K562 (cell line): ENCODE measurements around the gene TRIO. TPM values are rescaled to one million over a fixed set of nuclear protein-coding genes. Genes with fewer than 3 reads are reported as not detected.

Source experiments
- ATAC-seq: fragments of 200-7000 bp; cut with Tn5 transposase; 3 replicates; pipeline ENCODE4 v1.9.1; 2020; ENCODE audit warnings: moderate library complexity
- BruUV-seq: library from RNA; stranded (reverse); fragments of 400-500 nt; replicated peaks from 2 replicates; lab custom pipeline; 2021; lab: Mats Ljungman, UMichigan
- CTCF ChIA-PET: fragments of 300-600 bp; formaldehyde crosslinking; extraction: SDS; loops from one replicate; lab custom pipeline; 2021; ENCODE audit warnings: low intra/inter-chr PET ratio; lab: Yijun Ruan, JAX
- POLR2A ChIA-PET: fragments of 300-600, 350-650 bp; sonication (Branson Sonifier 250); formaldehyde crosslinking; extraction: SDS; loops from one replicate; lab custom pipeline; 2021; ENCODE audit warnings: antibody characterized with exemption, inconsistent platforms; lab: Yijun Ruan, JAX
- DNase-seq, 4 experiments: peaks; one replicate each; pipeline versions ENCODE4 v3.0.0 to v3.0.0-alpha.2; 2011 to 2018; ENCODE audit warnings: low spot score in 3 of 4, mixed read lengths in 3 of 4; ENCODE audit errors: extremely low read depth in 1 of 4
- FAIRE-seq: peaks from 2 replicates; lab custom pipeline; 2011; peaks lifted over from hg19 to GRCh38; lab: Jason Lieb, UNC
- H2AFZ ChIP-seq: 2 replicates; pipeline ENCODE4 v1.6.0; 2011; ENCODE audit warnings: low read depth, low read length, control low read depth, inconsistent platforms
- H3K27ac ChIP-seq: fragments of 200-600 bp; 3 replicates; pipeline ENCODE4 v1.8.0; 2011; ENCODE audit warnings: low read depth, mild to moderate bottlenecking, control low read depth, inconsistent platforms, low read length, moderate library complexity, mixed read lengths; ENCODE audit errors: extremely low read depth
- H3K27me3 ChIP-seq, 2 experiments: fragments of 300-600 bp in 1 of 2; 2 replicates in 1 of 2; 3 replicates in 1 of 2; pipeline versions ENCODE4 v1.6.0 to v1.8.0; 2011; ENCODE audit warnings: inconsistent platforms in 2 of 2, low read length in 2 of 2, mild to moderate bottlenecking in 1 of 2, mixed read lengths in 1 of 2, moderate library complexity in 1 of 2; ENCODE audit not compliant: control insufficient read depth in 2 of 2, insufficient read depth in 2 of 2
- H3K36me3 ChIP-seq: fragments of 300-600 bp; 3 replicates; pipeline ENCODE4 v1.8.0; 2011; ENCODE audit warnings: mild to moderate bottlenecking, low read length, inconsistent platforms; ENCODE audit not compliant: control insufficient read depth, insufficient read depth
- H3K4me1 ChIP-seq, 2 experiments: fragments of 200-600 bp in 1 of 2; replicated peaks in 1 of 2; 2 replicates in 1 of 2; 3 replicates in 1 of 2; pipeline versions ENCODE4 v1.5.1 to v1.8.0; 2011; ENCODE audit warnings: inconsistent platforms in 2 of 2, low read length in 2 of 2, mild to moderate bottlenecking in 1 of 2, mixed read lengths in 1 of 2, moderate library complexity in 1 of 2; ENCODE audit not compliant: control insufficient read depth in 2 of 2, insufficient read depth in 2 of 2
- H3K4me2 ChIP-seq: 2 replicates; pipeline ENCODE4 v1.6.1; 2011; ENCODE audit warnings: low read length, control low read depth, inconsistent platforms, mixed read lengths; ENCODE audit not compliant: insufficient read depth
- H3K4me3 ChIP-seq: fragments of 200-600 bp; sonication (generic), shearing (Covaris generic); 2 replicates; pipeline ENCODE4 v1.5.1; 2016; ENCODE audit warnings: control low read depth, inconsistent platforms
- H3K79me2 ChIP-seq: fragments of 200-600 bp; 3 replicates; pipeline ENCODE4 v1.8.0; 2011; ENCODE audit warnings: low read length, inconsistent platforms; ENCODE audit not compliant: control insufficient read depth, insufficient read depth
- H3K9ac ChIP-seq, 2 experiments: 2 replicates each; pipeline versions ENCODE4 v1.6.0 to v1.6.1; 2011; ENCODE audit warnings: low read depth in 2 of 2, low read length in 2 of 2, control low read depth in 1 of 2, inconsistent platforms in 1 of 2, mild to moderate bottlenecking in 1 of 2, mixed read lengths in 1 of 2; ENCODE audit not compliant: insufficient read depth in 1 of 2
- H3K9me1 ChIP-seq: one replicate; pipeline ENCODE4 v1.6.0; 2011; ENCODE audit warnings: inconsistent platforms, mild to moderate bottlenecking, low read length, moderate library complexity; ENCODE audit not compliant: control insufficient read depth, insufficient read depth
- H3K9me3 ChIP-seq: replicated peaks from 2 replicates; pipeline ENCODE4 v1.5.1; 2011; ENCODE audit warnings: low read depth, low read length, inconsistent platforms; ENCODE audit not compliant: control insufficient read depth, insufficient read depth
- H4K20me1 ChIP-seq: replicated peaks from 2 replicates; pipeline ENCODE4 v1.6.1; 2011; ENCODE audit warnings: low read length, inconsistent platforms, mixed read lengths; ENCODE audit not compliant: control insufficient read depth, insufficient read depth
- CEBPG ChIP-seq, 3 experiments: fragments of 200-800 bp in 1 of 3; sonication (Bioruptor generic) in 1 of 3; sonication (generic) in 1 of 3; formaldehyde crosslinking in 1 of 3; IDR thresholded peaks in 2 of 3; conservative IDR thresholded peaks in 1 of 3; 2 replicates each; pipeline versions ENCODE4 v1.6.1 to v1.8.0; 2016 to 2022; ENCODE audit warnings: missing compliant biosample characterization in 2 of 3, missing genetic modification characterization in 2 of 3, mild to moderate bottlenecking in 1 of 3, missing genetic modification reagents in 1 of 3
- ETV5 ChIP-seq: sonication (generic); formaldehyde crosslinking; IDR thresholded peaks from 2 replicates; pipeline ENCODE4 v1.4.0; 2020; ENCODE audit warnings: low read depth, mild to moderate bottlenecking, missing genetic modification reagents
- TSHZ1 ChIP-seq: fragments of 250-450 bp; sonication (Bioruptor Pico); IDR thresholded peaks from 2 replicates; pipeline ENCODE4 v1.4.0; 2020; ENCODE audit warnings: mild to moderate bottlenecking, moderate library complexity
- WGBS: fragments of 100-300 bp; shearing (Covaris generic); methylation state at CpG from one replicate; pipeline ENCODE4 v1.1.6; 2016; ENCODE audit warnings: low coverage, mixed read lengths; ENCODE audit not compliant: insufficient coverage; ENCODE audit errors: missing lambda C conversion rate; 5-methylcytosine and 5-hydroxymethylcytosine counted together
- in situ Hi-C: fragments of 300-500 bp; cut with MboI; formaldehyde crosslinking; loops from 4 replicates; pipeline ENCODE4 v1.15.0; 2018; ENCODE audit warnings: inconsistent platforms, mixed read lengths
- intact Hi-C: fragments of 100-400 bp; cut with micrococcal nuclease; formaldehyde crosslinking; loops from 2 replicates; pipeline ENCODE4 v1.14.2; 2022
- polyA plus RNA-seq, 8 experiments: library from polyadenylated mRNA; depleted of rRNA in 4 of 8; stranded (reverse) in 5 of 8; unstranded in 3 of 8; fragments of >200 nt; fragmentation: Nextera tagmentation in 2 of 8; fragmentation: Illumina TruSeq in 1 of 8; extraction: Ambion mirVana in 2 of 8; extraction: Trizol in 1 of 8; gene quantifications; 2 replicates each; pipeline versions ENCODE4 v1.2.1 to v1.2.3, GENCODE V29; 2011 to 2014; ENCODE audit warnings: inconsistent platforms in 1 of 8, missing spikeins in 1 of 8
- total RNA-seq, 7 experiments: library from RNA; depleted of rRNA in 6 of 7; stranded (reverse); fragments of >200 nt in 6 of 7; fragmentation: Illumina TruSeq in 2 of 7; extraction: Trizol in 2 of 7; gene quantifications; 2 replicates each; pipeline versions ENCODE4 v1.2.1 to v1.2.3, GENCODE V29; 2011 to 2021; ENCODE audit warnings: low replicate concordance in 1 of 7

Gene TRIO
- total and polyA plus RNA-seq, 9 of the 15 experiments (the other 6 are each of a cell fraction or from before 2014, with no cell fraction given) = 0.24 to 5.0 (median 1.1) TPM

DNA sequence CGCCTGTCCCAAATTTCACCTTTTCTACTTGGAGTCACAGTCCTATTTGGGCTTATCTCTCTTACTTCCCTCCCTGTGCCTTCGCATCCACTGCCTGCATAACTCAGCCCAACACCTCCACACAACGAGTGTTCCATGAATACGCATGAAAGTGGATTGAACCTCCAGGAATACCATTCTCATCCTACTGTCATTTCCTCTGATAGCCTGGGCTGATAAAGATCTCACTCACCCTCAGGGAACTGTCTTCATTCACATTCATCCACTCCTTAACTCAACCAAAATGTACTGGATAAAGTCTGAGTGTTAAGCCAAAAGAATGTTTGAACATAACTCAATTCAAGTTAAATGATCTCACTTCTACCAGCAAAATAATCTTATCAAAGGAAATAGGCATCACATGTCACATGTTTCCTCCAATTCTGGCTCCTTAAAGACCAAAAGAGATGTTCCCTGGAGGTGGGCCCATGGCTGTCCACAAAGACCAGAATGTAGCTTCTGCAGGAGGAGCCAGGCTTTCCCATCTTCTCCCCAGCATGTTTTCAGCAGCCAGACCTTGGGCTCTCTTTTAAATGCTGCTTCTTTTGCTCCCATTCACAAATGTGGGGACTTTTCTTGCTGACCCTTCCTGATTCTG lies 28.4 kb upstream of the TRIO start:
- ATAC-seq (no peak), DNase-seq (no peak), FAIRE-seq (no peak)
- POLR2A ChIA-PET = no interaction called here
- 0% methylated on average over 4 of the region's 4 CpGs for WGBS
- H4K20me1 ChIP-seq = no peaks in the 10 kb centered on the region
- no peak overlapping the region for H3K4me3 ChIP-seq
- no peak overlapping the region for H3K27ac ChIP-seq
- no peak overlapping the region for H3K4me2 ChIP-seq
- H3K9me1 ChIP-seq = no peaks in the 10 kb centered on the region
- no peaks in the 10 kb centered on the region for H3K4me1 ChIP-seq
- H3K79me2 ChIP-seq = no peaks in the 10 kb centered on the region
- TF ChIP-seq ETV5 (no peak), CEBPG (CRISPR knock-in tag; IDR thresholded peaks at IDR 0.05) (no peak), CEBPG (tag; conservative IDR thresholded peaks at IDR 0.05 in 1 of 2, IDR thresholded peaks at IDR 0.05 in 1 of 2) (no peak), TSHZ1 (CRISPR knock-in tag) (no peak)
- H3K9me3 ChIP-seq = no peaks in the 10 kb centered on the region
- H3K9ac ChIP-seq = no peak overlapping the region
- CTCF ChIA-PET = no interaction called here
- no TSS peak for BruUV-seq
- no peaks in the 10 kb centered on the region for H3K36me3 ChIP-seq
- intact Hi-C loops (no loop called here), in situ Hi-C loops (no loop called here)
- no peak overlapping the region for H2AFZ ChIP-seq
- H3K27me3 ChIP-seq = peaks cover 0 to 16% of the 10 kb centered on the region in 2 experiments; a peak in 3 of 5 replicates
